Hepatocyte (in vitro differentiated cells): ENCODE results near the gene IRX5. TPM values are rescaled to one million over a fixed set of nuclear protein-coding genes. Genes with fewer than 3 reads are reported as not detected.

Experiments used
- DNase-seq: peaks from one replicate; pipeline ENCODE4 v3.0.0-alpha.2; 2016; ENCODE audit warnings: low spot score
- H2AFZ ChIP-seq: fragments of 200-600 bp; sonication (generic); 2 replicates; pipeline ENCODE4 v1.6.0; 2016; ENCODE audit warnings: antibody characterized with exemption, mild to moderate bottlenecking
- H3K27ac ChIP-seq: fragments of 200-600 bp; sonication (generic); 2 replicates; pipeline ENCODE4 v1.5.1; 2016; ENCODE audit warnings: mild to moderate bottlenecking
- H3K27me3 ChIP-seq: fragments of 200-600 bp; sonication (generic); 2 replicates; pipeline ENCODE4 v1.6.1; 2016
- H3K36me3 ChIP-seq: fragments of 200-600 bp; sonication (generic); replicated peaks from 2 replicates; pipeline ENCODE4 v1.5.1; 2016; ENCODE audit warnings: low read depth; ENCODE audit not compliant: insufficient read depth
- H3K4me1 ChIP-seq: fragments of 200-600 bp; sonication (generic); 2 replicates; pipeline ENCODE4 v1.5.1; 2016; ENCODE audit warnings: mild to moderate bottlenecking, moderate library complexity; ENCODE audit not compliant: insufficient read depth
- H3K4me2 ChIP-seq: fragments of 200-600 bp; sonication (generic); 2 replicates; pipeline ENCODE4 v1.6.0; 2016
- H3K4me3 ChIP-seq: fragments of 200-600 bp; sonication (generic); 2 replicates; pipeline ENCODE4 v1.5.1; 2016; ENCODE audit warnings: mild to moderate bottlenecking
- H3K79me2 ChIP-seq: fragments of 200-600 bp; sonication (generic); 2 replicates; pipeline ENCODE4 v1.6.0; 2017; ENCODE audit warnings: mild to moderate bottlenecking
- H3K9me2 ChIP-seq: fragments of 200-600 bp; sonication (generic); replicated peaks from 2 replicates; pipeline ENCODE4 v1.6.0; 2017; ENCODE audit warnings: mild to moderate bottlenecking; ENCODE audit not compliant: insufficient read depth
- H3K9me3 ChIP-seq: fragments of 200-600 bp; sonication (generic); 2 replicates; pipeline ENCODE4 v1.5.1; 2016; ENCODE audit warnings: low read depth, mild to moderate bottlenecking
- H4K20me1 ChIP-seq: fragments of 200-600 bp; sonication (generic); 2 replicates; pipeline ENCODE4 v1.6.0; 2016; ENCODE audit warnings: mild to moderate bottlenecking; ENCODE audit not compliant: insufficient read depth, poor library complexity, severe bottlenecking
- CTCF ChIP-seq: fragments of 200-600 bp; sonication (generic); IDR thresholded peaks from 2 replicates; pipeline ENCODE4 v1.5.1; 2016; ENCODE audit warnings: antibody characterized with exemption, mild to moderate bottlenecking; ENCODE audit not compliant: poor library complexity
- EZH2 ChIP-seq: fragments of 200-600 bp; sonication (generic); IDR thresholded peaks from 2 replicates; pipeline ENCODE4 v1.6.1; 2016; ENCODE audit warnings: antibody characterized with exemption, mild to moderate bottlenecking, borderline replicate concordance
- EZH2phosphoT487 ChIP-seq: fragments of 200-600 bp; sonication (generic); IDR thresholded peaks from one replicate; pipeline ENCODE4 v1.6.1; 2018; ENCODE audit warnings: antibody characterized with exemption, mild to moderate bottlenecking, low read depth, moderate library complexity; ENCODE audit not compliant: unreplicated experiment, severe bottlenecking
- WGBS: methylation state at CpG from one replicate; pipeline ENCODE4 v1.1.6; 2016; ENCODE audit warnings: low lambda C conversion rate; ENCODE audit errors: missing lambda C conversion rate; 5-methylcytosine and 5-hydroxymethylcytosine counted together
- polyA plus RNA-seq: library from polyadenylated mRNA; unstranded; fragments of >200 nt; fragmentation: Nextera tagmentation; extraction: Ambion mirVana; gene quantifications from 2 replicates; pipeline ENCODE4 v1.2.1, GENCODE V29; 2016
- total RNA-seq: library from RNA; depleted of rRNA; stranded (reverse); fragments of >200 nt; gene quantifications from 2 replicates; pipeline ENCODE4 v1.2.3, GENCODE V29; 2014

The IRX5 gene
- total and polyA plus RNA-seq, 2 experiments from 2014 or later = 1.7 to 3.2 TPM

GRCh38 chr16:54933281-54934011 is 2.8 kb downstream of the IRX5 start:
- peak overlapping the region; percentile 91 for H3K4me2 ChIP-seq
- no peak overlapping the region for H3K4me3 ChIP-seq
- no peak for DNase-seq
- H3K9me3 ChIP-seq = no peaks in the 10 kb centered on the region
- peaks cover 22% of the 10 kb centered on the region for H3K4me1 ChIP-seq
- H3K36me3 ChIP-seq = no peaks in the 10 kb centered on the region
- peak; percentile 37 for TF ChIP-seq EZH2phosphoT487
- no peak for TF ChIP-seq CTCF
- peak; percentile 45 for TF ChIP-seq EZH2
- peaks cover 17% of the 10 kb centered on the region for H4K20me1 ChIP-seq
- WGBS = 19% methylated on average over 63 of the region's 68 CpGs
- peaks cover 67% of the 10 kb centered on the region for H3K27me3 ChIP-seq
- H3K27ac ChIP-seq = no peak overlapping the region
- H3K9me2 ChIP-seq = no peaks in the 10 kb centered on the region
- peaks cover 28% of the 10 kb centered on the region for H3K79me2 ChIP-seq
- peak overlapping the region; percentile 19 for H2AFZ ChIP-seq

- no peak overlapping the region for H3K4me3 ChIP-seq
- no peaks in the 10 kb centered on the region for H3K9me2 ChIP-seq
- H3K4me2 ChIP-seq = peak overlapping the region; percentile 91
- peak; percentile 30 for DNase-seq
- peaks cover 24% of the 10 kb centered on the region for H3K4me1 ChIP-seq
- H3K79me2 ChIP-seq = peaks cover 28% of the 10 kb centered on the region
- no peak overlapping the region for H2AFZ ChIP-seq
- peaks cover 17% of the 10 kb centered on the region for H4K20me1 ChIP-seq
- TF ChIP-seq EZH2phosphoT487 = peak; percentile 19
- peak; percentile 49 for TF ChIP-seq CTCF
- TF ChIP-seq EZH2 = peak; percentile 36
- no peaks in the 10 kb centered on the region for H3K9me3 ChIP-seq
- no peak overlapping the region for H3K27ac ChIP-seq
- 32% methylated on average over 29 of the region's 30 CpGs for WGBS
- H3K36me3 ChIP-seq = no peaks in the 10 kb centered on the region
- H3K27me3 ChIP-seq = peaks cover 79% of the 10 kb centered on the region
These were observed 4.0 kb downstream of the IRX5 start for GRCh38 chr16:54934481-54935265.

GRCh38 chr16:54935266-54935968 is 4.8 kb downstream of the IRX5 start:
- Histone ChIP-seq H4K20me1 (peaks cover 17% of the 10 kb centered on the region), H3K27me3 (peaks cover 86% of the 10 kb centered on the region), H3K9me3 (no peaks in the 10 kb centered on the region), H3K4me2 (peak overlapping the region; percentile 91), H2AFZ (no peak overlapping the region), H3K9me2 (no peaks in the 10 kb centered on the region), H3K4me3 (no peak overlapping the region), H3K36me3 (no peaks in the 10 kb centered on the region), H3K79me2 (peaks cover 28% of the 10 kb centered on the region), H3K27ac (no peak overlapping the region), H3K4me1 (peaks cover 24% of the 10 kb centered on the region)
- 31% methylated on average over 28 of the region's 28 CpGs for WGBS
- no peak for TF ChIP-seq EZH2phosphoT487
- peak; percentile 34 for TF ChIP-seq EZH2
- no peak for DNase-seq
